Measurements from ENCODE around the gene ERC2.

The ERC2 gene

GRCh38 chr3:55723653-55724406 is 744.4 kb downstream of the ERC2 start:
- no peak for DNase-seq

DNA sequence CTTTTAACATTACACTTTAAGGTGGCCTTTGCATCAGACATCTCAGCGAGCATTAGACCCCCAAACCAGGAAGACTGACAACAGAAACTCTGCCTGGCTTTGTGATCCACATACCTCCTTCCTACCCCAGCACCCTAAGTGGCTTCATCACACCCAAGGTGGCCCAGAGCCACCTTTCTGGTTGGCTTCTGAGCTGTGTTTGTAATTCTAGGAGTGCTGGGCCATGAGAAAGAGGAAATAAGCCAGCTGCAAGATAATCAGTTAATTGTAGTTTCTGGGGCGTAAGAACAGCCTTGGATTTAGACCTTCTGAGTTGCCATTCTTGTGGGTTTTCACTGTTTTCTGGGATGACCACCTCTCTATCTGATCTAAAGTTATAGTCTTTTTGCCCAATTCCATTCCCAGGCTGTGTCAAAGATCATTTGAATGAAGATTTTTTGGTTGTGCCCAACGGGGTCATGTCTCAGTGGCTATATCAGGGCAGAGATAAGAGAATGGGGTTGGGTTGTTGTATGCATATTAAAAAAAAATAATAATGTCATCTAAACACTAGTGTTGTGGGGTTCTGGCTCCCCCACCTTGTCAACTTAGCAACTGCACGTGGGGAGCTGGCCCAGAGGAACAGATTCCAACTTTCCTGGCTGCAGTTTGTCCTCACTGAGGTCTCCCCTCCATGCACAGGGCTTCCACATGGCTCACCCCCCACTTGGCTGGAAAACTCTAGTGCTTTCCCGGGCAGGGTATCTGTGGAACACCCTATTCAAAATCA is 746.4 kb downstream of the ERC2 start:
- DNase-seq = peak; percentile 51

GRCh38 chr3:55720614-55721013 is 747.7 kb downstream of the ERC2 start:
- DNase-seq = peak; percentile 70

- DNase-seq = peak; percentile 95
Observed at GRCh38 chr3:55719508-55719907, 748.8 kb downstream of the ERC2 start.

DNA sequence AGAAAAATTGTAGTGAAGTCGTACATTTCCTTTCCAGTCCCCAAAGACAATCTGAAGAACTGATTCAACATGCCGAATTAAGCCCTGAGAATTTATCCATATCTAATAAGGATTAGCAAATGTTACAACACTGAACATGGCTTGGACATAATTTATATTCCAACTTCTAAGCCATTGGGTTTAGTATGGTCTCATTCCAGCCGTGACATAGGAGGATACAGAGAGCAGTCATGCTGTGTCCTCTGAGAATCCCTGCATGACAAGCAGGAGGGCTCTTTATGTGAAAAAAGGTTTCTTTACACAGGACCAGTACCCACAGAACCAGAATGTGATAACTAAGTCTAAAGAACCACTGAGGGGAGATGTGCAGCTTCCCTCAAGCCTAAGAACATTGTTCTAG is 749.3 kb downstream of the ERC2 start:
- DNase-seq = no peak

DNA sequence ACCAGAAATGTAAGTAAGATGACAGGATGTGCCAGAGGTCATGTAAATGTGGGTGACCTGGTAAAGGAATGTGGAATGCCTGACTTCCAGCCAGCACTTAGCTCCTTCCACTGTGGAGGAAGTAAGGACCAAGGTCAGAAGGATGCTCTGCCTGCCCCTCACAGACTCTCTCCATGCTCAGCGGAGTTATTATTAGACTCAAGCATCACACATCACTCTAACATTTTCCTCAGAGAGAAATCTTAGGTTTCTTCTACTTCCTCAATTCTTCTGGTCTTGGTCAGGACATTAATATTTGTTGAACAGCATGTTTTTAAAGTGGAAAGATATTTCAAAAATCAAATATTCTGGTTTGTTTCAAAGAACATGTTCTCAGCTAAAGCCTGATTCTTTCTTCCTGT is 749.7 kb downstream of the ERC2 start:
- peak; percentile 89 for DNase-seq

DNA sequence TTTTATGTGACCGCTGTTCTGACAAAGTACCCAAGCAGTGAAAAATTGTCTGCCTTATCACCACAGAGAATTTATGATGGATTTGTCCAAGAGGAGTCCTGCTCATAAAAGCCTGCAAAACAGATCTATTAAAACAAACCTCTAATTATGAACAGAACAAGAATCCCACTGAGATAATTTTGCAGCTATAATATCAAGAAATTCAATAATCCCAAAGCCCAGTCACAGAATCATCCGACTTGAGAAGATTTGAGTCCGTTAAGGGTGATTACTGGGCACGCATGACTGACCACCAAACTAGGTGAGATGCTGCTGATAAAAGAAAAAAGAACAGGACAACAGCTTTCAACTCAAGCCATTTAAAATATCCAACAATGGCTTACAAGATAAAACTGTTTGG is 750.2 kb downstream of the ERC2 start:
- no peak for DNase-seq

- DNase-seq = peak; percentile 40
Observed at GRCh38 chr3:55717481-55717880, 750.8 kb downstream of the ERC2 start.

DNA sequence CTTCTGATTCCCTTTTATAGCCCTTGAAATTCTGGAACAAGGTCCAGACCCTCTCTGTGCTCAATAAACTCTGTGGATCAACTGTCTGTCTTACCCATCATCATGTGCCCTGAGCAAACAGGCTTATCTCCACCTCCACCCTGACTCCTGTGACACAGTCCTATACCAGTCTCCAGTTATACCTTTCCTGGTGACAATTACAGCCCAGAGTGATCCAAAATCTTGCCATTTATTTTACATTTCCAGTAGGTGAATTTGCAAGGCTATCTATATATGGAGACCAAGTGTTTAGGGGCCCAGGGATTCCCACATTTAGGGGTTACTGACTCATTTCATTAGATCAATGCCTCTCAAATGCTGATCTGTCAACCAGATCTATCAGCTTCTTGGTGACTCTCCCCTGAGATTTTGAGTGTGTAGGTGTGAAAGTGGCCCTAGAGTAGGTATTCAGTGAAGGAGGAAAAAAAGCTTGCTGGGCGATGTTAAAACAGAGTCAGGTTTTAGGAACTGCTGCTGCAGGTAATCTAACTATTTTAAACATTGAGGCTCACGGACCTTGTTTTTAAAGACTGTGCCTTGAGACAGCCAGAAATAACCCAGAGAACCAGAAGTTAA is 751.5 kb downstream of the ERC2 start:
- DNase-seq = no peak

GRCh38 chr3:55716044-55716443 is 752.2 kb downstream of the ERC2 start:
- no peak for DNase-seq

DNA sequence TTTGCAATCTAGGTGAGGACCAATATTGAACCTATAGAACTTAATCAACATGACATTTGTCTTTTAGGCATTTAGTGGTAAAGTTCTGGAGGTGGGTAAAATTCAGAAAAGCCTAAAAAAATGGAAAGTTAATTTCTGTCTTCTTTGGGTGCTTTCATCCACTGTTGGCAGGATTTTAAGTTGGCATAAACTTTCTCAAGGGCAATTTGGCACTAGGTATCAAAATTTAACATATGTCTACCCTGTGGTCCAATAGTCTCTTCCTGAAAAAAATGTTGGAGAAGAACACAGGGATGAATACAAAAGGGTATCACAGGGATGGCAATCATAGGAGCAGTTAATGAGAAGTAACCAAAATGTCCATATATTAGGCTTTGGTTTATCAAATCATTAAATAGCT is 754.2 kb downstream of the ERC2 start:
- no peak for DNase-seq

GRCh38 chr3:55711646-55712045 is 756.6 kb downstream of the ERC2 start:
- DNase-seq = no peak

DNA sequence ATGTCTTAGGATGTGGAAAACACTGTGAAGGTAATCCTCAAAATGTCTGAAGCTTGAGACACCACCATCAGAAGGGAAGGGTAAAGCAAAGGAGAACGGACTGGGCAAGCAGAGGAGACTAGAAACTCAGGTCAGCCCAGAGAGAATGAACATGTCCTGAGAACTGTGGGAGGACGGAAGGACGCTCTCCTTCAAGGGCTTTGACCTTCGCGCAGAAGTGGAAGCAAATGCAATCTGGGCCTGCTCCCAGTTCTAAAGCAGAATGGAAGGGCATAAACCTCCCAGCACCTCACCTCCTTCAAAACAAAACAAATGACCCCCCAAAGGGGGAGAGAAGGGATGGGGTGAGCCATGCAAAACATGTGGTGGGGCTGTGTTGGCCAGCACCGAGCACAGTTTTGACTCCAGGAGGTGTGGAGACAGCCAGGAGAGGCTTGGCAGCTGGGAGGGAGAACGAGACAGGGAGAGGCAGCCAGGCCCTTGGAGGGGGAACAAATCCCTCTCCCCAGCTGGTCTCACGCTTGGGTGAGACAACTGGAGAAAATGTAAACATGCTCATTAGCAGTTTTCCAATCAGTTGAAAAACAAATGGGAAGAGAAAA is 758.8 kb downstream of the ERC2 start:
- no peak for DNase-seq

DNA sequence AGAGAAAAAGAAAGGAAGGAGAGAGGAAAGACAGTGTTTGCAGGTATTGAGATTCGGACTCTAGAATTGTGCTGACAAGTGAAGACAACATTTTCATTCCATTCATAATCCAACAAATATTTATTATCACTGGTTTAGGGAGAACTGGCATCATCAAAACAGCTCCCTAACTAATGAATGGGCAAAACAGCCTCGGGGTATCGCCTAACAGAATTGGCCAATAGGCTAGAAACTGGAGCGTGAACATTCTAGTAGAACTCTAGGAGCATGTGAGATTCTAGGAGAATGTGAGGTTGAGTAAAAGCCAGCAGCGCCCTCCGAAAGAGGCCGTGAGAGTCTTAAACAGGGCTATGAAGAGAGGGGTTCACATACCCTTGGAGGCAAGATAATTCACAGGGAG is 759.3 kb downstream of the ERC2 start:
- DNase-seq = no peak

GRCh38 chr3:55708242-55708641 is 760.0 kb downstream of the ERC2 start:
- no peak for DNase-seq

- DNase-seq = peak; percentile 82
Observed at GRCh38 chr3:55704521-55704920, 763.7 kb downstream of the ERC2 start.

GRCh38 chr3:55702822-55703221 is 765.4 kb downstream of the ERC2 start:
- DNase-seq = no peak

GRCh38 chr3:55701997-55702396 is 766.3 kb downstream of the ERC2 start:
- DNase-seq = no peak

GRCh38 chr3:55698831-55699230 is 769.4 kb downstream of the ERC2 start:
- no peak for DNase-seq

DNA sequence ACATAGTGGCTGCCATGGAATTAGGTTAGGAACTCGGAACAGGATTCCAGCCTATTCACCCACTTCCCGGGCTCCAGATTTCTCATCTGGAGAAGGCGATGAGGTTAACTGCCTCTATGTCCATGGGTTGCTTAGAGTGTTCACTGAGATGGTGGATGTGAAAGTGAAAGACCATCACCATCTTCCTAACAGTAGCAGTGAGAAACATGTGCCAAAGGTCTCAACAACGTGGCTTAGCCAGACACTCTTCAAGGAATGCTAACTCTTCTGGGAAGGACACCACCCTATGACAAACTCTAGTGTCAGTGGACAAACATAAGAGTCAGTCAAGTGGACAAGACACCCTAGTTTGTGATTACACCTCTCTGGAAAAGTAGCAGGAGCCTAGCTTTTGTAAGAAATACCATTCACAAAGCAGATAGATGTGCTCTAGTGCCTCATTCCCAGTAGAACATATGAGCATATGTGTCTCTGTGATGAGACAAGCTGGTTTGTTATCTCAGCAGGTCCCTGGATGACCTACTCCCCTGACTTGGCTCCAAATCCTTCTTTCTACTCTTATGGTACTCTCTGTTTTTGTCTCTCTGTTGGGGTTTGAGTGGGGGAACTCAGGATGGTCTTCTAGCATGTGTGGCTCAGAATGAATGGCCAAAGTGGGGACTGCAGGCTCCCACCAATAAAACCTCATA is 770.9 kb downstream of the ERC2 start:
- DNase-seq = no peak

DNA sequence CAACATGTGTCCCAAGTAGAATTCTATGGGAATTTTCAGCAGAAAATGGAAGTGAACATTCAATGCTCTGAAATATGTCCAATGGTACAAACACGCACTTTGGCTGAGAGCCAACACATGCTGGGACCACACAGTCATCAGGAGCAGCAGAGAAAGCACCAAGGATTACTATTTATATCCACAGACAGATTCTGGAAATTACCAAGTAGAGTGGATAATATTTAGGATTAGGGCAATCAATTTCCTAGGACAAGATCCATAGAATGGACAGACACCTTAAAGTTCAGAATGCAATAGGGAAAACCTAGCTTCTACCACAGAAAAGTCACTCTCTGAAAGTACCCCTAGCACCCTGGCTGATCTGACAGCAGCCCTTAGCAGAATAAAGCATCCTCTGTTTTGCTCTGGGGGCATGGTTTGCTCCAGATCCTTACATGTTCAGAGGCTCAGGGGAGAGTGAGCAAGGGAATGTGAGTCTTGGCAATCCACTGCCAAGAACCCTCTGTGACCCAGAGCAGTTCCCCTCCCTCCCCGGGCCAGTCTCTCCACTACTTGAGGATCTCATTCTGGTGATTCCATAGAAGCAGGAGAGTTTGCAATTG is 775.2 kb downstream of the ERC2 start:
- peak; percentile 78 for DNase-seq

GRCh38 chr3:55692295-55692956 is 775.8 kb downstream of the ERC2 start:
- no peak for DNase-seq

Measured in fibroblast of upper back skin (primary cell).